GM12892 (cell line): ENCODE data around the gene CISD1. TPM values are rescaled to one million over a fixed set of nuclear protein-coding genes. Genes with fewer than 3 reads are reported as not detected.
"Not testable (repeated sequence)": the region's sequence is repeated elsewhere in the genome, so short reads cannot be mapped to it uniquely, and the experiment has no call there.

Source experiments
- DNase-seq: peaks from one replicate; pipeline ENCODE4 v3.0.0; 2011; ENCODE audit not compliant: insufficient read length
- FAIRE-seq: peaks from 2 replicates; lab custom pipeline; 2011; peaks lifted over from hg19 to GRCh38; lab: Jason Lieb, UNC
- POLR2A ChIP-seq: IDR thresholded peaks from 2 replicates; pipeline ENCODE4 v1.6.1; 2011; ENCODE audit warnings: low read depth, low read length, control low read depth
- POLR2AphosphoS5 ChIP-seq: IDR thresholded peaks from 2 replicates; pipeline ENCODE4 v1.6.1; 2011; ENCODE audit warnings: low read depth, low read length, control low read depth
- TAF1 ChIP-seq: IDR thresholded peaks from 2 replicates; pipeline ENCODE4 v1.6.1; 2011; ENCODE audit warnings: low read depth, mild to moderate bottlenecking, control low read depth, low read length, borderline replicate concordance
- polyA plus RNA-seq: library from polyadenylated mRNA; unstranded; fragments of >200 nt; gene quantifications from one replicate; pipeline ENCODE4 v1.2.1, GENCODE V29; 2012; ENCODE audit warnings: missing spikeins, inconsistent platforms; ENCODE audit not compliant: missing spikeins

CISD1 gene
- 47.6 TPM for polyA plus RNA-seq

GRCh38 chr10:58268946-58269781, at the start of gene CISD1:
CISD1 (plus strand) TSS chr10:58269162; CDS start chr10:58269274, 112 bp downstream.
- FAIRE-seq (peak; percentile 98), DNase-seq (peak; percentile 80)
- peak; percentile 85 for TF ChIP-seq POLR2A
- peak; percentile 49; the same call in 1 of the 2 replicates for TF ChIP-seq TAF1
- TF ChIP-seq POLR2AphosphoS5 = peak; percentile 86

GRCh38 chr10:58219875-58220274, 49.1 kb upstream of the CISD1 start:
- TF ChIP-seq TAF1 = no peak
- TF ChIP-seq POLR2A = no peak
- no peak for TF ChIP-seq POLR2AphosphoS5
- DNase-seq (no peak), FAIRE-seq (no peak)

- TF ChIP-seq POLR2AphosphoS5 (no peak), POLR2A (no peak)
- DNase-seq (no peak), FAIRE-seq (no peak)
Observed at GRCh38 chr10:58220769-58221451, 48.1 kb upstream of the CISD1 start.

GRCh38 chr10:58225654-58226053, 43.3 kb upstream of the CISD1 start:
- TF ChIP-seq POLR2AphosphoS5 = no peak
- no peak for TF ChIP-seq TAF1
- TF ChIP-seq POLR2A = no peak
- FAIRE-seq = no peak

GRCh38 chr10:58229856-58230255, 39.1 kb upstream of the CISD1 start:
- DNase-seq, FAIRE-seq: not testable (repeated sequence)

More at GRCh38 chr10:58225654-58226053, 43.3 kb upstream of the CISD1 start:
- no peak for DNase-seq

GRCh38 chr10:58237014-58237834, 31.7 kb upstream of the CISD1 start:
- FAIRE-seq (peak; percentile 27), DNase-seq (no peak)
- no peak for TF ChIP-seq POLR2AphosphoS5
- no peak for TF ChIP-seq TAF1
- no peak for TF ChIP-seq POLR2A

GRCh38 chr10:58239561-58240169, 29.3 kb upstream of the CISD1 start:
- DNase-seq = no peak
- TF ChIP-seq POLR2AphosphoS5 (no peak), TAF1 (no peak), POLR2A (no peak)
- FAIRE-seq = no peak

GRCh38 chr10:58240531-58240930, 28.4 kb upstream of the CISD1 start:
- TF ChIP-seq TAF1 (no peak), POLR2A (no peak), POLR2AphosphoS5 (no peak)
- no peak for FAIRE-seq
- DNase-seq = no peak

GRCh38 chr10:58241346-58241745, 27.6 kb upstream of the CISD1 start:
- no peak for FAIRE-seq
- no peak for TF ChIP-seq POLR2AphosphoS5
- TF ChIP-seq POLR2A = no peak
- TF ChIP-seq TAF1 = no peak

GRCh38 chr10:58243269-58243668, 25.7 kb upstream of the CISD1 start:
- TF ChIP-seq TAF1 (no peak), POLR2AphosphoS5 (no peak), POLR2A (no peak)
- no peak for DNase-seq
- no peak for FAIRE-seq

More at GRCh38 chr10:58241346-58241745, 27.6 kb upstream of the CISD1 start:
- no peak for DNase-seq

GRCh38 chr10:58243801-58244200, 25.2 kb upstream of the CISD1 start:
- FAIRE-seq, DNase-seq: not testable (repeated sequence)

- FAIRE-seq, DNase-seq: not testable (repeated sequence)
Observed at GRCh38 chr10:58244242-58244641, 24.7 kb upstream of the CISD1 start.

GRCh38 chr10:58244666-58245065, 24.3 kb upstream of the CISD1 start:
- not testable (repeated sequence) for DNase-seq, FAIRE-seq
